GM21786 (cell line): Measurements from ENCODE around the gene NUCB1.

ENCODE experiments used
- ATAC-seq: cut with Tn5 transposase; IDR thresholded peaks from one replicate; pipeline ENCODE4 v1.9.1; 2021; ENCODE audit not compliant: unreplicated experiment

Gene NUCB1

DNA sequence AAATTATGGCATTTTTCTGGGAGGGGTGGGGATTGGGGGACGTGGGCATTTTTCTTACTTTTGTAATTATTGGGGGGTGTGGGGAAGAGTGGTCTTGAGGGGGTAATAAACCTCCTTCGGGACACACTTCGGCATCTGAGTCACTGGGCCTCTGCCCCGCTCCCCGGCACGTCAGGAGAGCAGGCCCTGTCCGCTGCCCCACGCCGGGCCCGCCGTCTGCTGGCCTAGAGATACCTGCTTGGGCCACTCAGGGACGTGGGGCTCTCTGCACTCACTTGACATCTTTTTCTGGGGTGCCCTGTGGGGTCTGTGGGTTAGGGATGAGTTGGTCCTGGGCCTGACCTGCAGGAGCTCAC lies 61.5 kb downstream of the NUCB1 start:
- ATAC-seq, result no peak

DNA sequence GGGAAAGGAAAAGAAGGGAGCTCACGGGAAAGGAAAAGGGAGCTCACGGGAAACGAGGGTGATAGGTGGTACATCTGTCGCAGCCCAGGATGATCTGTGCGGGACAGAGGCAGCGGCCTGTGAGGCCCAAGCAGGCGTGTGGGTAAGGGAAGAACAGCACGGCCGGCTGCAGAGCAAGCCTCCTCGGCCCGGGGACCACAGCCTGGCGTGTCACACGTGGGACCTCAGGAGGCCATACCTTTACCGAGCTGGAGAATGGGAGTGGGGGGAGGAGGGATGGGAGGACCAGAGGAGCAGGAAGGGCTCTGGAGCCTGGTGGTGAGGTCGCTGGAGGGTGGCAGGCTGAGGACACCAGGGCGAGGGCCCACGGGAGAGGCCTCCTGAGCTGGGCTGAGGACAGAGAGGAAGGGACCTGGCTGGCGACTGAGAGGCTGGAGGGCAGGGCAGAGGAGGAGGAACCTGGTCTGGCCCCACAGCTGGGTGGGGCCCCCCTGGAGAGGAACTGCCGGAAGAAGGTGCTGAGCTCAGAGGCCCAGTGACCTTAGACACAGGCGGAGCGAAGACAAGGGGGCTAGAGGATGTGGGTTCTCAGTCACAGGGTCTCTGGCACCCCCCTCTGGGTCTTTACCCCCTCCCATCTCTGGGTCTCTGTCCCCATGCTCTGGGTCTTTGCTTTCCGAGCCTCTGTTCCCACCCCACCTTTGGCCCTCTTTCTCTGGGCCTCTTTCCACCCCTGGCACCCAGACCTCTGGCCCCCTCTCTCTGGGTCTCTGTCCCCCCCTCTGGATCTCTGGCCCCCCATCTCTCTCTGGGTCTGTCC lies 62.1 kb downstream of the NUCB1 start:
- peak; percentile 35 for ATAC-seq

DNA sequence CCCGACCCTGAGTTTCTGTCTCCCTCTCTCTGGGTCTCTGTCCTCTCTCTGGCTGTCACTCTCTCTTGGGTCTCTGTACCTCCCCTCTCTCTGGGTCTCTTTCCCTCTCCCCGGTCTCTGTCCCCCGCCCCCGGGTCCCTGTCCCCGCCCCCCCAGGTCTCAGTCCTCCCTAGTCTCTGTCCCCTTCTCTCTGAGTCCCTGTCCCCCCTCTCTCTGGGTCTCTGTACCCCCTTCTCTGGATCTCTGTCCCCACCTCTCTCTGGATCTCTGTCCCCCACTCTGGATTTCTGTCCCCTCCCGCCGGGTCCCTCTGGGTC lies 62.7 kb downstream of the NUCB1 start:
- ATAC-seq, result no peak

DNA sequence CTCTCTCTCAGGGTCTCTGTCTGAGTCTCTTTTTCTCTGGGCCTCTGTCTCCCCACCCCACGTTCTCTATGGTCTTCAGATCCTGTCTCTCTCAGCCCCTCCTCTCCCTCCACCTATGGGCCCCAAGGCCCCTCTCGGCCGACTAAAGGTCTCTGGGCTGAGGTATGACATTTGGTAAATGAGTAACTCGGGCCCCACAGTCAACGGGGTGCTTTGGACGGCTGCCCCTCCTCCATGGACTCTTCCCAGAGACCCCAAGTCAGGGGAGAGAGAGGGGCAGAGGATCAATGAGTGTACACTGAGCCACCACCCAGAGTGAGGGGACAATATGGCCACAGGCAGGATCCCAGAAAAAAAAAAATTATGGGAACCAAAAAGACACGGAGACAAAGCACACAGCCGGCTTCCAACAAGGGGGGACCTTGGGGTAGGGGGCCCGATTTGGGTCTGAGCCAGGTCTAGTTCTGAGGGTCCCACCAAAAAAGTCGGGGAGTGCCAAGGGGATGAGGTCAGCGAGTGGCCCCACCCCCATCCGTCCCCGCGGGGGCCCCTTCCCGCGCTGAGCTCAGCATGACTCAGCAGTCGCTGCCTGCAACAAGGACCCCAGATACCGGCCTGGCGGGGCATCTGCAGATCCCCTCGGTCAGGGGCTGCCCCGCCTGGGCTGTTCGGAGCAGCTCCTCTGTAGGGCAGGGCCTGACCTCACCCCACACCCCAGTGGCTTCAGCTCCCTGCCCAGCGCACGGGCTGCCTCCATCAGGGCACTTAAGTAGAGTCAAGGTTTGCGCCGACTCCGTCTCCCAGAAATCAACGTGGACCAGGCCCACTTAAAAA lies 63.5 kb downstream of the NUCB1 start:
- peak; percentile 23 for ATAC-seq

DNA sequence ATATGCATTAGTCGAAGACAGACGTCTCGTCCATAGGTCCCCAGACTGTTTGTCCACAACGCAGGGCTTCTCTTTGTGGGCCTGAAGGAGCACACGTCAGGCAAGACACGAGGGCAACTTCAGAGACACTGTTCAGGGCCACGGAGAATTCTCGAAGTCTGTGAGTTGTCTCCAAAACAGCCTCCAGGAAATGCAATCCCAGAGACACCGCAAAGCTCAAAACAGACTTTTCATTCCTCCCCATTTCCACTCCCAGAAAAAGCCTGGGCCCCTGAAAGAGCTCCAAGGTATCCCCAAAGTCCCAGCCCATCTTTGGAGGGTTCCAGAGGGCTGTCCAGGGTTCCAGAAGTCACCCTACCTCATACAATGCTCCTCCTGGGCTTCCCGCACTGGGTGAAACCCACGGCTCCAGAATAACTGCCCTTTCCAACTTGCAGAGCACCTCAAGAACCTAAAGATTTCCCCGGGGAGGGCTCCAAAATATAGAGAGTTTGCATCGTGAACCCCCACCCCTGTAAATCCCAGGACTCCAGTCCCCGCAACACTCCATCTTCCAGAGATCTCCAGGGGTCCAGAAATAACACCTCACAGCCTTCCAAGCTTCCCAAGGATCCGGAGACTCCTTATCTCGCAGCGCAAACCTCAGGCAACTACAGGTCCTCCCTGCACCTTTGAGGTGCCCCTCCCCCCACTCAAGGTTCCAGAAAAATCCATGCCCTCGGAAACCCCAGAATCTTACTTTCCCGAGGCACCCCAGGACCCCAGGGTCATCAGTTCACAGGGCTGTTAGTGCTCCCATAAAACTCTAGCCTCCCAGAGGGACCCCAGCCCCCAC lies 64.3 kb downstream of the NUCB1 start:
- ATAC-seq, result no peak

DNA sequence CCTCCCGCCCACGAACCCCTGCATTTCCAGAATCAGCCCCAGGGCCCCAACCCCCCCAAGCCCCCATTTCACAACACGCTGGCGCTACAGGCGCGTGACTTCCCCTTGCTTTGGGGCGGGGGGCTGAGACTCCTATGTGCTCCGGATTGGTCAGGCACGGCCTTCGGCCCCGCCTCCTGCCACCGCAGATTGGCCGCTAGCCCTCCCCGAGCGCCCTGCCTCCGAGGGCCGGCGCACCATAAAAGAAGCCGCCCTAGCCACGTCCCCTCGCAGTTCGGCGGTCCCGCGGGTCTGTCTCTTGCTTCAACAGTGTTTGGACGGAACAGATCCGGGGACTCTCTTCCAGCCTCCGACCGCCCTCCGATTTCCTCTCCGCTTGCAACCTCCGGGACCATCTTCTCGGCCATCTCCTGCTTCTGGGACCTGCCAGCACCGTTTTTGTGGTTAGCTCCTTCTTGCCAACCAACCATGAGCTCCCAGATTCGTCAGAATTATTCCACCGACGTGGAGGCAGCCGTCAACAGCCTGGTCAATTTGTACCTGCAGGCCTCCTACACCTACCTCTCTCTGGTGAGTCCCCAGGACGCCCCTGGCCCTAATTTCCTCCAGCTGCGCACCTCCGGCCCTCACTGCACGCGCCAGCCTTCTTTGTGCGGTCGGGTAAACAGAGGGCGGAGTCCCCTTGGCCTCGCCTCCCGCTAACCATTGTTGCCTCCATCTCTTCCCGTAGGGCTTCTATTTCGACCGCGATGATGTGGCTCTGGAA lies 65.1 kb downstream of the NUCB1 start, which contains the start of gene FTL:
FTL (plus strand) TSS at position 270 of the 766 bp plus-strand sequence; CDS start at position 469, 199 bp downstream.
- peak; percentile 43 for ATAC-seq

DNA sequence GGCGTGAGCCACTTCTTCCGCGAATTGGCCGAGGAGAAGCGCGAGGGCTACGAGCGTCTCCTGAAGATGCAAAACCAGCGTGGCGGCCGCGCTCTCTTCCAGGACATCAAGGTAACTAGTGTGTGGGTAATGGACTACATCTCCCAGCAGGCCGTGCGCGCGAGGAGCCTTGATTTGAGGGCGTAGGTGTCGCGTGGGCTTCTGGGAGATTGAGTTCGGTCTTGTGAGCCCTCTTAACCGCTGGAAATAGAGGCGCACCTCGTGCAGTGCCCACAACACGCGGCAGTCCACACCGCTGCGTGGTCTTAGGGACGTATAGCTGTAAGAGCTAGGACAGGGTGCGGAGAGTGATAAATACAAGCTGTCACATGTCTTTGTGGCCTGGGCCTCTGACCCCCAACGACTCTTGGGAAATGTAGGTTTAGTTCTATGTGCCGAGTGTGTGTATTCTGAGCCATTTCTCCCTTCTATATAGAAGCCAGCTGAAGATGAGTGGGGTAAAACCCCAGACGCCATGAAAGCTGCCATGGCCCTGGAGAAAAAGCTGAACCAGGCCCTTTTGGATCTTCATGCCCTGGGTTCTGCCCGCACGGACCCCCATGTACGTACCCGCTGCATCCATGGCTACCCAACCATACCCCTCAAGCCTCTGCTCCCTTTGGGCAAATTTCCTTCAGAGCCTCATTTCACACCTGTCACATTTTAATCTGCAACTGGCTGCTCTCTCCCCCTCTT lies 65.9 kb downstream of the NUCB1 start:
- peak; percentile 13 for ATAC-seq

DNA sequence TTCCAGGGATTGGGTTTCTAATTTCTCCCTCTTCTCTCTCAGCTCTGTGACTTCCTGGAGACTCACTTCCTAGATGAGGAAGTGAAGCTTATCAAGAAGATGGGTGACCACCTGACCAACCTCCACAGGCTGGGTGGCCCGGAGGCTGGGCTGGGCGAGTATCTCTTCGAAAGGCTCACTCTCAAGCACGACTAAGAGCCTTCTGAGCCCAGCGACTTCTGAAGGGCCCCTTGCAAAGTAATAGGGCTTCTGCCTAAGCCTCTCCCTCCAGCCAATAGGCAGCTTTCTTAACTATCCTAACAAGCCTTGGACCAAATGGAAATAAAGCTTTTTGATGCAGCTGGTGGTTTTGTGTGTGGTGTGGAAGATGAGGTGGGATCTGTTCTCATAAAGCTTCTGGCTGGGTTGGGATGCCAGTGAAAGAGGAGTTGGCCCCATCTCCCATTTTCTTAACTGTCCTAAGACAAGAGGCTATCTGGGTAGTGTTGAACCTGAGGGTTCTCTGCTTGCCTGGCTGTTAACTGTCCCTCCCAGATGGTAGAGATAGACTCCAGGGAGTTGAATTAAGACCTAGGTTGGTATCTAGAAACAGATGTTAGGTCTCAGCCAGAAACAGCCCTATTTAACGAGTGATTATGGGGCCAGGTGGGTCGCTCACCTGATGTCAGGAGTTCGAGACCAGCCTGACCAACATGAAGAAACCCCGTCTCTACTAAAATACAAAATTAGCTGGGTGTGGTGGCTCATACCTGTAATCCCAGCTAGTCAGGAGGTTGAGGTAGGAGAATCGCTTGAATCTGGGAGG lies 66.6 kb downstream of the NUCB1 start:
- ATAC-seq, result no peak

DNA sequence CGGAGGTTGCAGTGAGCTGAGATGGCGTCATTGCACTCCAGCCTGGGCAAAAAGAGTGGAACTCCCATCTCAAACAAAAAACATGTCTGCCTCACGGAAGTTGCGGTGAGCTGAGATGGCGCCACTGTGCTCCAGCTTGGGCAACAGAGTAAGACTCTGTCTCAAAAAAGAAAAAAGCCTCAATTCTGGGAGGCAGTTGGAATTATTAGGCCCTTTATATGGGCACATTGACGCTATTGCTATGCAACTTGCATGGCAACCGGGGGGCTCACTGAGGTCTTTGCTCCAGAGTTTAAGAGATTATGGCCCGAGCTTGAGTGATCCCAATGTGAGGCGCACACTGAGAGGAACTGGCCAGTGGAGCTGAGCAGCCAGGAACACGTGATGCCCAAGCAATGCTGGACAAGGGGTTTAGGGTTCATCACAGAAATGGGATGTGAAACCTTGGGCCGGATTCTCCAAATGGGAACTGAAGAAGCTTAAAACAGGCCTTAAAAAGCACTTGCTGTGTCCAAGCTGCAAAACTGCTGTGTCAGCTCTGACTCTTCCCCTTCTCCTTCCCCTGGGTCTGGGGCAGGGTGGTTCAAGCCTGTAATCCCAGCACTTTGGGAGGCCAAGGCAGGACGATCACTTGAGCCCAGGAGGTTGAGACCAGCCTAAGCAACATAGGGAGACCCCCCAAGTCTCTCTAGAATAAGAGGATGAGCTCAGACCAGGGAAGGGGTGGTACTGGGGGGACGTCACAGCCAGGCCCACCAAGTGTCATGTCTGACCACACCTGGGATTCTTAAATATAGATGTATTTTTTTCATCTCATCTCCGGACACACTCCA lies 67.5 kb downstream of the NUCB1 start:
- no peak for ATAC-seq

DNA sequence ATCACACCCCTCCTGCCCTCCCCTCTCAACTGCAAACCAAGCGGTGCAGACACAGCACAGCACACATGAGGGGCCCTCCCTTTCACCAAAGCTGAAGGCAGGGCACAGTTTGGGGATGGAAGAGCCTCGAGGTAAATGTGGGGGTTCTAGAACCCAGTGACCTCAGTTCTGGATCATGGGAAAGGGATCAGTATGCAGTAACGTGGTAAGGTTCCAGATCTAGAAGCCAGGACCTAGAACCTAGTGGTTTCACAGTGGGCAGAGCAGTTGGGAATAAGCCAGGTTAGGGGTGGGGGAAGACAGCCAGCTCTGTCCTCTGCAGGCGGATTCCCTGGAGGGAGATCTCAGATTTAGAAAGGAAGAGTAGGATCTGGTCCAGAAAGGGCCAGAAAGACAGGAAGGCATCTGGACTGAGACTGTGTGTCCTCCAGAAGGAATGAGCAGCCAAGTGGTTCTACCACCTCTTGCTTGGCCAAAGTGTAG lies 68.1 kb downstream of the NUCB1 start:
- no peak for ATAC-seq

DNA sequence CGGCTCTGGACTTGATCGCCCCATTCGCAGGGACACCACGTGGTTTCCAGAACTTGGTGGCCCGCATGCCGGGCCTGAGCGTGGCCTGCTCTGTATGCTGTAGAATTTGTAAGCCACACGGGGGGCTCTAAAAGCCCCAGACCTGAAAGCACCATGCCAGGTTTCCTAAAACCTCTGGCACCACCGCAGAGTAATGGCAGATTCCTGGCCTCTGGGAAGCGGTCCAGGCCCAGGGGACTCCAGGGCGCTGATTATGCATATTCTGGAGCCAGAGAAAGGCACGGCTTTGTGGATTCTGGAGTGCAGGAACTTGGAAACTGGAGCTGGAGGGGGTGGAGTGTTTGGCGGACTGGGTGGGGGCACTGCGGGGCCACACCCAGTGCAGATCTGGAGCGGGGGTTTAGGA lies 68.7 kb downstream of the NUCB1 start:
- ATAC-seq, result no peak

DNA sequence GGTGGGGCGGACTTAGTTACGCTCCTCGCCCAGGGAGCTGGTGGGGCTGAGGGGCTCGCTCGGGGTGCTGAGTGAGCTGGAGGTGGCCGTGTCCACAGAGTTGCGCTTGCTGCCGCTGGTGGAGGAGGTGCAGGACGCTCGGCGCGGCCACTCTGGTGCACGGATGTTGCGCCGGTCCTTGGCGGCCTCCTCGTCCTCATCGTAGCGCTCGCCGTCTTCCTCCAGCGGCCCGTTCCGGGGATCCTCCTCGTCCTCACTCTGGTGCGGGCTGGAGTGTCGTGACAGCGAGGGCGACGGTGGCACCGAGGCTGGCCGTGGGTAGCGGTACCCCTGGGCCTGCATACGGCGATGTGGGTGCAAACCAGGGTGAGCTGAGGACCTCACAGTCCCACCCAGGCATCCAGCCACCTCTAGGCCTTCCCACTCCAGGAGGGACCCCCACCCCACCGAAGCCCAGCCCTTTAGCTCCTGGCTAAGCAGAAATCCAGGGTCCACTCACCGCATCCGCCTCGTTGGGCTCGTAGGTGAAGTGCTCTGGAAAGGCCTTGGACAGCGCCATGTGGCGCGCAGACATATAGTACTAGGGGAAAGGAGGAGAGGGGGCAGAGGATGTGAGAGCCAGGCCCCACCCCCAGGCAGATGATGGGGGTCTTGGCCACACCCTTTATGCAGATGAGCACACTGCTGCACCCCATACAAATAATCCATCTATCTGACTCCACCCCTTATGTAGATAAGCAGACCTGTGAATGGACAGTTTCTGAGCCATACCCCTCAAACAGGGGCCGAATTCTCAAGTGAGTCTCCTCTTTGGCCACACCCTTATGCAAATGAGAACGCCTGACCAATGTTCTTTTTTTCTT lies 69.4 kb downstream of the NUCB1 start:
- ATAC-seq, result no peak

DNA sequence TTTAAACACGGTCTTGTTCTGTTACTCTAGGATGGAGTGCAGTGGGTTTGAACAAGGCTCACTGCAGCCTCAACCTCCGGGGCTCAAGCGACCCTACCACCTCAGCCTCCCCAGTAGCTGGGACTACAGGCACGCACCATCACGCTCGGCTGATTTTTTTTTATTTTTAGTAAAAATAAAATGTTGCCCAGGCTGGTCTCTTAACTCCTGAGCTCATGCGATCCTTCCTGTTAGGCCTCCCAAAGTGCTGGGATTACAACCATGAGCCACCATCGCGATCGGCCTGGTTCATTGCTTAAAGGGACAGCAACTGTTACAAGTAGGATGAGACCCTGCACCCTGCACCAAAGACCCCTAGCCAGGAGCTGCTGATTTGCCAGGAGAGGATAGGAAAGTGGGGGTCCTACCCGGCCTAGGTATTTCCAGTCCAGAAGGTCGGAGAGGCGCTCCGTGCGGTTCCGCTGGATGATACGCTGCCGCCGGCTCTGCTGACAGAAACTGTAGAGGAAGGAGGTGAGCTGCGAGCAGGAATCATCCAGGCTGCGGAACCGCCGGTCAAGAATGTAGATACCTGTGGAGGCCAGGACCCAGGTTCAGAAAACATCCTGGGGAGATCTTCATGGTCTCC lies 70.1 kb downstream of the NUCB1 start:
- no peak for ATAC-seq

DNA sequence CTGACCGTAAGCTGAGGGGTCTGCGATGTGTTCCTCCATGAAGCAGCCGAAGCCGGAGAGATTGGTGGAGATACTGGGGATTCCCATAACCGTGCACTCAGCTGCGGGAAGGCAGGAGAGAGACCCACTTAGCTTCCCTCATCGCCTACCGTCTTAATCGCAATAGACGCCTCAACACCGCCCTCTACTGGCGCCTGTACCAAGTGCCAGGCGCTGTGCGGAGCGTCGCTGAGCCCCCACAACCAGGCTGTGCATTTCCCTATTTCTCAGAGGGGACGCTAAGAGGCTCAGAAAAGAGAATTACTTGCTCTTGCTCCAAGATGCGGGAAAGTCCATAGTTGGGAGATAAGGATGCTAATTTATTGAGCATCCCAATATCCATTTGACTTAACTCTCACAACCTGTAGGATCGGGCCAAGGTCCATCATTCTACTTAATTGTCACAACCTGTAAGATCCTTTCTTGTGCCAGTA lies 70.8 kb downstream of the NUCB1 start:
- ATAC-seq, result no peak
